WERI-Rb-1 (cell line): ENCODE data around the gene CLDN3.

Experiments used
- DNase-seq: peaks from one replicate; pipeline ENCODE4 v3.0.0-alpha.2; 2020
- H3K27ac ChIP-seq: fragments of 250-450 bp; sonication (Bioruptor Pico); 2 replicates; pipeline ENCODE4 v1.5.1; 2020; ENCODE audit warnings: mild to moderate bottlenecking, moderate library complexity
- H3K27me3 ChIP-seq: fragments of 250-450 bp; sonication (Bioruptor Pico); 2 replicates; pipeline ENCODE4 v1.5.1; 2021; ENCODE audit warnings: mild to moderate bottlenecking, low read depth, moderate library complexity; ENCODE audit not compliant: insufficient read depth, severe bottlenecking
- H3K36me3 ChIP-seq: fragments of 250-450 bp; sonication (Bioruptor Pico); 2 replicates; pipeline ENCODE4 v1.5.1; 2020; ENCODE audit warnings: mild to moderate bottlenecking, moderate library complexity
- H3K4me3 ChIP-seq: 2 replicates; pipeline ENCODE4 v1.5.1; 2011; ENCODE audit warnings: low read depth, mild to moderate bottlenecking, control low read depth, low read length
- H3K9me3 ChIP-seq: fragments of 250-450 bp; sonication (Bioruptor Pico); 2 replicates; pipeline ENCODE4 v1.5.1; 2021; ENCODE audit warnings: mild to moderate bottlenecking, moderate library complexity; ENCODE audit not compliant: severe bottlenecking
- CTCF ChIP-seq: IDR thresholded peaks from 2 replicates; pipeline ENCODE4 v1.5.1; 2011; ENCODE audit warnings: low read depth, mild to moderate bottlenecking, control low read depth, inconsistent platforms, low read length

CLDN3 gene

GRCh38 chr7:73735528-73735905, 34.6 kb downstream of the CLDN3 start:
- H3K9me3 ChIP-seq = no peaks in the 10 kb centered on the region
- no peaks in the 10 kb centered on the region for H3K27me3 ChIP-seq
- H3K4me3 ChIP-seq = no peak overlapping the region
- no peak for DNase-seq
- peaks cover 16% of the 10 kb centered on the region for H3K36me3 ChIP-seq
- H3K27ac ChIP-seq = no peak overlapping the region
- TF ChIP-seq CTCF = no peak

DNA sequence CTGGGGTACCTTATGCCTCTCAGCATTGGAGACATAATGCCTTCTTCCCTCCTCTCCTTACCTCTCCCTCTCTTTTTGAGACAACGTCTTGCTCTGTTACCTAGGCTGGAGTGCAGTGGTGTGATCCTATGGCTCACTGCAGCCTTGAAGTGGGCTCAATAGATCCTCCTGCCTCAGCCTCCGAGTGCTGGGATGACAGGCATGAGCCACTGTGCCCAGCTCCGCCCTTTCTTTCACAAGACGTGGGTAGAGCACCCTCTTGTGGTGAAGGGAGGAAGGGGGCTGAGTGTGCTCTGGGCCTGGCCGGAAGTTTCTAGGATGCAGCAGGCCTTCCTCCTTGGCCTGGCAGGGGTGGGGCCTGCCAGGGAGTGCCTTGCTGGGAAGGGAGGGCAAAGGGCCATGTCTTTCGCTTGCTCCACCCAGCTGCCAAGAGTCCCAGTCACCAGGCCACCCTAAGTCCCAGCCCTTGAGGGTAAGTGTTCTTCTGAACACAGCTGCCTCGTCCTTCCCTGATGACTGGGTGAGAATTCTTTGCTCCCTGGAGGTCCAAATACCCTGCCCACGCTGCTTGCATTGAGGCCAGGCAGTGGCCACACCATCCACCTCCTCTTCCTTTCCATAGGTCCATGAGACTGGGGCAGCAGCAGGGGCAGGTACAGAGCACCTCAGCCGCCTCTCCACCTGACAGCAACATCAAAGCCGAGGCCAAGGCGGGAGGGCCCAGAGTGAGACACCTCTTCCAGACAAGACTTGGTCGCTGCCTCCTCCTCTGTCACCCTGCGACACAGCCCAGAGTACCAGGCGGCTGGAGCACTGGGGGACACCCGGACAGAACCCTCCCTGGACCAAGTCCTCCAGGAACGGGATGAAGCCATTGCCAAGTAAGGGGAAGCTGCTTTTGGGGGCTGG, 35.2 kb downstream of the CLDN3 start:
- TF ChIP-seq CTCF = peak; percentile 91
- H3K27ac ChIP-seq = no peak overlapping the region

GRCh38 chr7:73732397-73732796, 37.7 kb downstream of the CLDN3 start:
- H3K36me3 ChIP-seq = peaks cover 11% of the 10 kb centered on the region
- no peaks in the 10 kb centered on the region for H3K9me3 ChIP-seq
- no peak for TF ChIP-seq CTCF
- H3K4me3 ChIP-seq = no peak overlapping the region
- H3K27ac ChIP-seq = no peak overlapping the region
- DNase-seq = no peak
- H3K27me3 ChIP-seq = no peaks in the 10 kb centered on the region

More for the DNA sequence above, 35.2 kb downstream of the CLDN3 start:
- Histone ChIP-seq H3K4me3 (no peak overlapping the region), H3K9me3 (no peaks in the 10 kb centered on the region), H3K36me3 (peaks cover 16% of the 10 kb centered on the region), H3K27me3 (no peaks in the 10 kb centered on the region)
- peak; percentile 89 for DNase-seq

GRCh38 chr7:73730485-73730884, 39.6 kb downstream of the CLDN3 start:
- Histone ChIP-seq H3K27me3 (no peaks in the 10 kb centered on the region), H3K9me3 (no peaks in the 10 kb centered on the region), H3K27ac (no peak overlapping the region), H3K36me3 (no peaks in the 10 kb centered on the region), H3K4me3 (no peak overlapping the region)
- DNase-seq = no peak
- TF ChIP-seq CTCF = no peak

DNA sequence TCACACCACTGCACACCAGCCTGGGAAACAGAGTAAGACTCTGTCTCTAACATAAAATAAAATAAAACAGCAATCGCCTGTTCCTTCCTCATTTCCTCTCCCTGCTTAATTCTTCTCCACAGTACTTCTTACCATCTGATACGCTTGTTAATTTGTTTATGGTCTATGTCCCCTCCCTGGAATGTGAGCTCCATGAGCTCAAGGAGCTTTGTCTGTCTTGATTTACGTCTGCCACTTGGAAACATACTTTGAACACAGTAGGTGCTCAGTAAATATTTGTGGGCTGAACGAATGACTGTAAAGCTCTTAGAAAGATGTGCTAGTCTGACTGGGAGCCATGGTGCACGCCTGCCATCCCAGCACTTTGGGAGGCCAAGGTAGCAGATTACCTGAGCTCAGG, 41.5 kb downstream of the CLDN3 start:
- Histone ChIP-seq H3K27ac (no peak overlapping the region), H3K36me3 (no peaks in the 10 kb centered on the region), H3K27me3 (no peaks in the 10 kb centered on the region), H3K9me3 (no peaks in the 10 kb centered on the region), H3K4me3 (no peak overlapping the region)
- TF ChIP-seq CTCF = no peak
- DNase-seq = no peak
